ENCODE data around the gene MTMR11. TPM values are rescaled to one million over a fixed set of nuclear protein-coding genes. Genes with fewer than 3 reads are reported as not detected.
A peak's percentile ranks its signal among the peaks of the same experiment; 100 is the strongest.

Gene MTMR11
- total and polyA plus RNA-seq, 11 donors = 1.6 to 4.5 (median 2.1) TPM

- ATAC-seq = no peak
- H3K36me3 ChIP-seq = peaks cover 0 to 8% (median 3%) of the 10 kb centered on the region in 9 donors
- H3K4me1 ChIP-seq = peaks cover 0 to 18% (median 0%) of the 10 kb centered on the region in 12 donors
- WGBS, 4 donors = 12 to 23% (median 13%) methylated on average over 9 to 10 of the region's 10 CpGs
- H3K27me3 ChIP-seq = peaks cover 0 to 12% (median 0%) of the 10 kb centered on the region in 9 donors
- no peaks in the 10 kb centered on the region for H3K9me3 ChIP-seq
- peak overlapping the region in 6 of 12 donors; percentile 28 to 60 (median 55) for H3K4me3 ChIP-seq
- TF ChIP-seq POLR2A (IDR thresholded peaks at IDR 0.05) (no peak), CTCF (IDR thresholded peaks at IDR 0.05) (no peak)
- intact Hi-C loops (cut with DNase I) = no loop called here
- no peak overlapping the region for H3K27ac ChIP-seq
- DNase-seq = no peak
Observed at GRCh38 chr1:149916898-149917252, 19.8 kb downstream of the MTMR11 start.

GRCh38 chr1:149916193-149916897 is 20.3 kb downstream of the MTMR11 start:
- ATAC-seq (no peak), DNase-seq (no peak)
- peak overlapping the region in 1 of 12 donors; percentile 55 for H3K4me3 ChIP-seq
- H3K36me3 ChIP-seq = peaks cover 0 to 3% (median 0%) of the 10 kb centered on the region in 9 donors
- H3K27me3 ChIP-seq = peaks cover 0 to 12% (median 0%) of the 10 kb centered on the region in 9 donors
- no peak overlapping the region for H3K27ac ChIP-seq
- 29 to 31% (median 30%) methylated on average over 7 to 9 of the region's 9 CpGs for WGBS, 4 donors
- intact Hi-C loops (cut with DNase I) = no loop called here
- TF ChIP-seq CTCF (IDR thresholded peaks at IDR 0.05) = no peak
- no peak for TF ChIP-seq POLR2A (IDR thresholded peaks at IDR 0.05)
- no peaks in the 10 kb centered on the region for H3K9me3 ChIP-seq
- H3K4me1 ChIP-seq = peaks cover 0 to 18% (median 0%) of the 10 kb centered on the region in 12 donors

- intact Hi-C loops (cut with DNase I) = no loop called here
- no peak for ATAC-seq
- DNase-seq = no peak
- WGBS, 4 donors = 82 to 92% (median 85%) methylated on average over 11 of the region's 11 CpGs
- TF ChIP-seq POLR2A (IDR thresholded peaks at IDR 0.05) (no peak), CTCF (IDR thresholded peaks at IDR 0.05) (no peak)
- Histone ChIP-seq H3K27ac (no peak overlapping the region), H3K4me1 (peaks cover 0 to 18% (median 0%) of the 10 kb centered on the region in 12 donors), H3K4me3 (no peak overlapping the region), H3K9me3 (no peaks in the 10 kb centered on the region), H3K27me3 (peaks cover 0 to 12% (median 0%) of the 10 kb centered on the region in 9 donors), H3K36me3 (no peaks in the 10 kb centered on the region)
Observed at GRCh38 chr1:149915429-149916192, 21.1 kb downstream of the MTMR11 start.

GRCh38 chr1:149914545-149914944 is 22.1 kb downstream of the MTMR11 start:
- Histone ChIP-seq H3K27me3 (peaks cover 0 to 12% (median 0%) of the 10 kb centered on the region in 9 donors), H3K4me1 (peaks cover 0 to 18% (median 0%) of the 10 kb centered on the region in 12 donors), H3K36me3 (no peaks in the 10 kb centered on the region), H3K9me3 (no peaks in the 10 kb centered on the region), H3K27ac (no peak overlapping the region), H3K4me3 (no peak overlapping the region)
- intact Hi-C loops (cut with DNase I) = no loop called here
- TF ChIP-seq CTCF (IDR thresholded peaks at IDR 0.05) = no peak
- TF ChIP-seq POLR2A (IDR thresholded peaks at IDR 0.05) = no peak
- ATAC-seq (no peak), DNase-seq (no peak)
- WGBS, 4 donors = 86 to 94% (median 91%) methylated on average over 1 of the region's 1 CpG

Data from heart left ventricle (tissue), 16 donors.